WTC11 (cell line): ENCODE data around the gene FGF1. TPM values are rescaled to one million over a fixed set of nuclear protein-coding genes. Genes with fewer than 3 reads are reported as not detected.
A peak's percentile ranks its signal among the peaks of the same experiment; 100 is the strongest.

ENCODE experiments used
- ATAC-seq: fragments of 200-7000 bp; cut with Tn5 transposase; 2 replicates; pipeline ENCODE4 v1.10.0; 2021; ENCODE audit warnings: mild to moderate bottlenecking, moderate library complexity
- CTCF ChIA-PET: fragments of 300-600 bp; sonication (Branson Sonifier 250); formaldehyde crosslinking; loops from one replicate; lab custom pipeline; 2021; ENCODE audit warnings: antibody characterized with exemption; lab: Charles Lee
- POLR2A ChIA-PET: fragments of 350-600 bp; sonication (Branson Sonifier 250); formaldehyde crosslinking; loops from one replicate; lab custom pipeline; 2021; ENCODE audit warnings: antibody characterized with exemption; lab: Charles Lee
- DNase-seq: peaks from one replicate; pipeline ENCODE4 v3.0.0; 2021; ENCODE audit warnings: low spot score
- H3K27ac Mint-ChIP-seq: 2 replicates; pipeline ENCODE4 v1.8.0; 2021; ENCODE audit warnings: mixed read lengths
- H3K27me3 Mint-ChIP-seq: 2 replicates; pipeline ENCODE4 v1.8.0; 2021; ENCODE audit warnings: low read depth, mild to moderate bottlenecking, moderate library complexity, mixed read lengths
- H3K36me3 Mint-ChIP-seq: 2 replicates; pipeline ENCODE4 v1.8.0; 2021; ENCODE audit warnings: mixed read lengths
- H3K4me1 Mint-ChIP-seq: 2 replicates; pipeline ENCODE4 v1.8.0; 2022; ENCODE audit warnings: mixed read lengths
- H3K4me3 Mint-ChIP-seq: 2 replicates; pipeline ENCODE4 v1.8.0; 2021; ENCODE audit warnings: mild to moderate bottlenecking, moderate library complexity, mixed read lengths
- H3K9me3 Mint-ChIP-seq: 2 replicates; pipeline ENCODE4 v1.8.0; 2021; ENCODE audit warnings: mixed read lengths
- ATF1 ChIP-seq: sonication (generic); formaldehyde crosslinking; IDR thresholded peaks from 2 replicates; pipeline ENCODE4 v1.8.1; 2023; ENCODE audit warnings: mild to moderate bottlenecking, moderate library complexity, missing genetic modification reagents
- CREM ChIP-seq: sonication (generic); formaldehyde crosslinking; IDR thresholded peaks from 2 replicates; pipeline ENCODE4 v1.8.1; 2022; ENCODE audit warnings: mild to moderate bottlenecking, missing genetic modification reagents, moderate library complexity
- ERG ChIP-seq: fragments of 250-450 bp; sonication (Bioruptor Pico); IDR thresholded peaks from 2 replicates; pipeline ENCODE4 v1.8.0; 2021; ENCODE audit warnings: mild to moderate bottlenecking
- ETV6 ChIP-seq: sonication (generic); formaldehyde crosslinking; IDR thresholded peaks from 2 replicates; pipeline ENCODE4 v1.8.1; 2022; ENCODE audit warnings: mild to moderate bottlenecking, missing genetic modification reagents
- GRHL2 ChIP-seq: fragments of 250-450 bp; sonication (Bioruptor Pico); IDR thresholded peaks from 2 replicates; pipeline ENCODE4 v1.8.0; 2022; ENCODE audit warnings: mild to moderate bottlenecking, moderate library complexity; ENCODE audit not compliant: insufficient replicate concordance, severe bottlenecking
- GTF2I ChIP-seq: fragments of 250-450 bp; sonication (Bioruptor Pico); conservative IDR thresholded peaks from 2 replicates; pipeline ENCODE4 v1.4.0; 2021; ENCODE audit warnings: mild to moderate bottlenecking
- HMGA2 ChIP-seq: fragments of 250-450 bp; sonication (Bioruptor Pico); IDR thresholded peaks from 2 replicates; pipeline ENCODE4 v1.4.0; 2021; ENCODE audit warnings: mild to moderate bottlenecking, moderate library complexity
- JAZF1 ChIP-seq: fragments of 250-450 bp; sonication (Bioruptor Pico); IDR thresholded peaks from 2 replicates; pipeline ENCODE4 v1.9.0; 2021; ENCODE audit warnings: moderate library complexity, mild to moderate bottlenecking, inconsistent platforms
- KAT7 ChIP-seq: sonication (generic); formaldehyde crosslinking; IDR thresholded peaks from 2 replicates; pipeline ENCODE4 v1.8.1; 2023; ENCODE audit warnings: missing genetic modification reagents, mild to moderate bottlenecking, borderline replicate concordance
- NFYB ChIP-seq: sonication (generic); formaldehyde crosslinking; conservative IDR thresholded peaks from 2 replicates; pipeline ENCODE4 v1.8.0; 2022; ENCODE audit warnings: low read depth, missing genetic modification reagents
- NR1H2 ChIP-seq: sonication (generic); formaldehyde crosslinking; IDR thresholded peaks from 2 replicates; pipeline ENCODE4 v1.9.0; 2021; ENCODE audit warnings: mild to moderate bottlenecking, moderate library complexity, missing genetic modification reagents
- RORB ChIP-seq: fragments of 250-450 bp; sonication (Bioruptor Pico); IDR thresholded peaks from 2 replicates; pipeline ENCODE4 v1.9.0; 2021; ENCODE audit warnings: mild to moderate bottlenecking
- SMAD4 ChIP-seq: sonication (generic); formaldehyde crosslinking; IDR thresholded peaks from 2 replicates; pipeline ENCODE4 v1.8.0; 2022; ENCODE audit warnings: mild to moderate bottlenecking, missing genetic modification reagents
- SP1 ChIP-seq: sonication (generic); formaldehyde crosslinking; conservative IDR thresholded peaks from 2 replicates; pipeline ENCODE4 v1.8.1; 2022; ENCODE audit warnings: missing genetic modification reagents
- TEAD1 ChIP-seq: sonication (generic); formaldehyde crosslinking; IDR thresholded peaks from 2 replicates; pipeline ENCODE4 v1.8.0; 2022; ENCODE audit warnings: mild to moderate bottlenecking, missing genetic modification reagents
- ZNF281 ChIP-seq: sonication (generic); formaldehyde crosslinking; IDR thresholded peaks from 2 replicates; pipeline ENCODE4 v1.8.0; 2023; ENCODE audit warnings: mild to moderate bottlenecking, missing genetic modification reagents
- total RNA-seq: library from RNA; stranded (reverse); gene quantifications from 3 replicates; pipeline ENCODE4 v1.2.3, GENCODE V29; 2021
- TF ChIP-seq, protein P1 (sequence below): fragments of 200-600 bp; IDR thresholded peaks from 2 replicates; pipeline ENCODE4 v1.8.0; 2022; ENCODE audit warnings: antibody characterized with exemption

FGF1 gene
- total RNA-seq, 1 experiment from 2014 or later = 0.55 TPM

- no peak overlapping the region for H3K27ac Mint-ChIP-seq
- CTCF ChIA-PET = interaction anchor here (1.0 to 3.3 kb wide), 7 partner anchors 8 to 286 kb away, joined by 3 to 12 read pairs (median 3); no protein-coding TSS in a partner anchor
- no peak for ATAC-seq
- H3K36me3 Mint-ChIP-seq = no peaks in the 10 kb centered on the region
- H3K27me3 Mint-ChIP-seq = no peaks in the 10 kb centered on the region
- H3K4me1 Mint-ChIP-seq = peaks cover 29% of the 10 kb centered on the region
- no peak for DNase-seq
- TF ChIP-seq HMGA2 (CRISPR knock-in tag) (no peak), ZNF281 (CRISPR knock-in tag) (no peak), GTF2I (CRISPR knock-in tag) (no peak)
- POLR2A ChIA-PET = interaction anchor here (0.7 kb wide), 1 partner anchor 114 kb away, joined by 3 read pairs; no protein-coding TSS in a partner anchor
- no peak overlapping the region for H3K4me3 Mint-ChIP-seq
- H3K9me3 Mint-ChIP-seq = no peaks in the 10 kb centered on the region
Observed at GRCh38 chr5:142602720-142603245, 83.1 kb downstream of the FGF1 start.

GRCh38 chr5:142601432-142601831, 84.5 kb downstream of the FGF1 start:
- no peak overlapping the region for H3K4me3 Mint-ChIP-seq
- no peak overlapping the region for H3K27ac Mint-ChIP-seq
- H3K36me3 Mint-ChIP-seq = no peaks in the 10 kb centered on the region
- H3K9me3 Mint-ChIP-seq = no peaks in the 10 kb centered on the region
- POLR2A ChIA-PET = no interaction called here
- no peaks in the 10 kb centered on the region for H3K27me3 Mint-ChIP-seq
- DNase-seq = peak; percentile 40
- no peak for TF ChIP-seq RORB (CRISPR knock-in tag)
- TF ChIP-seq JAZF1 (CRISPR knock-in tag) = no peak
- TF ChIP-seq KAT7 = no peak
- no peak for TF ChIP-seq GTF2I (CRISPR knock-in tag)
- TF ChIP-seq CREM (CRISPR knock-in tag) = no peak
- no peak for TF ChIP-seq GRHL2 (CRISPR knock-in tag)
- no peak for TF ChIP-seq ETV6 (CRISPR knock-in tag)
- no peak for TF ChIP-seq ERG (CRISPR knock-in tag)
- TF ChIP-seq, protein P1, sequence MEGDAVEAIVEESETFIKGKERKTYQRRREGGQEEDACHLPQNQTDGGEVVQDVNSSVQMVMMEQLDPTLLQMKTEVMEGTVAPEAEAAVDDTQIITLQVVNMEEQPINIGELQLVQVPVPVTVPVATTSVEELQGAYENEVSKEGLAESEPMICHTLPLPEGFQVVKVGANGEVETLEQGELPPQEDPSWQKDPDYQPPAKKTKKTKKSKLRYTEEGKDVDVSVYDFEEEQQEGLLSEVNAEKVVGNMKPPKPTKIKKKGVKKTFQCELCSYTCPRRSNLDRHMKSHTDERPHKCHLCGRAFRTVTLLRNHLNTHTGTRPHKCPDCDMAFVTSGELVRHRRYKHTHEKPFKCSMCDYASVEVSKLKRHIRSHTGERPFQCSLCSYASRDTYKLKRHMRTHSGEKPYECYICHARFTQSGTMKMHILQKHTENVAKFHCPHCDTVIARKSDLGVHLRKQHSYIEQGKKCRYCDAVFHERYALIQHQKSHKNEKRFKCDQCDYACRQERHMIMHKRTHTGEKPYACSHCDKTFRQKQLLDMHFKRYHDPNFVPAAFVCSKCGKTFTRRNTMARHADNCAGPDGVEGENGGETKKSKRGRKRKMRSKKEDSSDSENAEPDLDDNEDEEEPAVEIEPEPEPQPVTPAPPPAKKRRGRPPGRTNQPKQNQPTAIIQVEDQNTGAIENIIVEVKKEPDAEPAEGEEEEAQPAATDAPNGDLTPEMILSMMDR = no peak
- TF ChIP-seq NR1H2 (CRISPR knock-in tag) = no peak
- no peak for TF ChIP-seq TEAD1
- TF ChIP-seq NFYB (CRISPR knock-in tag) = no peak
- no peak for TF ChIP-seq SMAD4 (CRISPR knock-in tag)
- no peak for TF ChIP-seq ATF1 (CRISPR knock-in tag)
- TF ChIP-seq SP1 (CRISPR knock-in tag) = no peak
- TF ChIP-seq HMGA2 (CRISPR knock-in tag) = no peak
- TF ChIP-seq, all 79 proteins: peak for 0
- CTCF ChIA-PET = interaction anchor here (0.7 to 3.3 kb wide), 7 partner anchors 12 to 283 kb away, joined by 3 to 12 read pairs (median 3); no protein-coding TSS in a partner anchor
- peaks cover 32% of the 10 kb centered on the region for H3K4me1 Mint-ChIP-seq
- peak; percentile 70 for ATAC-seq
